SK-N-SH (cell line): ENCODE measurements around the gene MTCL1. TPM values are rescaled to one million over a fixed set of nuclear protein-coding genes. Genes with fewer than 3 reads are reported as not detected.

Source experiments
- CTCF ChIA-PET: fragments of 300-600, 350-600 bp; formaldehyde crosslinking; extraction: SDS; loops from one replicate; lab custom pipeline; 2021; lab: Yijun Ruan, JAX
- POLR2A ChIA-PET: fragments of 350-600 bp; sonication (Branson Sonifier 250); formaldehyde crosslinking; extraction: SDS; loops from one replicate; lab custom pipeline; 2020; ENCODE audit warnings: antibody characterized with exemption, inconsistent platforms; lab: Yijun Ruan, JAX
- DNase-seq: peaks from one replicate; pipeline ENCODE4 v3.0.0; 2012
- H2AFZ ChIP-seq: fragments of 200-600 bp; sonication (generic); 2 replicates; pipeline ENCODE4 v1.8.1; 2016; ENCODE audit warnings: antibody characterized with exemption, mild to moderate bottlenecking, low read depth
- H3F3A ChIP-seq: fragments of 200-600 bp; sonication (generic); replicated peaks from 2 replicates; pipeline ENCODE3; 2016; ENCODE audit warnings: antibody characterized with exemption, mild to moderate bottlenecking; ENCODE audit not compliant: insufficient read depth
- H3K27ac ChIP-seq, 2 experiments: fragments of 200-500 bp in 1 of 2; fragments of 200-600 bp in 1 of 2; sonication (Bioruptor generic) in 1 of 2; sonication (generic), shearing (Covaris generic) in 1 of 2; 2 replicates each; pipeline versions ENCODE4 v1.5.1 to v1.6.1; 2014 to 2016; ENCODE audit warnings: low read depth in 2 of 2, inconsistent platforms in 1 of 2, low read length in 1 of 2, mild to moderate bottlenecking in 1 of 2, mixed read lengths in 1 of 2
- H3K27me3 ChIP-seq: fragments of 200-600 bp; sonication (generic), shearing (Covaris generic); 2 replicates; pipeline ENCODE4 v1.6.1; 2016; ENCODE audit warnings: mixed run types; ENCODE audit not compliant: insufficient read depth
- H3K36me3 ChIP-seq, 2 experiments: fragments of 200-500 bp in 1 of 2; fragments of 200-600 bp in 1 of 2; sonication (Bioruptor generic) in 1 of 2; sonication (generic) in 1 of 2; replicated peaks in 1 of 2; 2 replicates each; pipeline versions ENCODE3 to v1.5.1; 2014 to 2016; ENCODE audit warnings: low read length in 1 of 2, mild to moderate bottlenecking in 1 of 2; ENCODE audit not compliant: insufficient read depth in 2 of 2, control insufficient read depth in 1 of 2
- H3K4me1 ChIP-seq, 2 experiments: fragments of 200-500 bp in 1 of 2; fragments of 200-600 bp in 1 of 2; sonication (Bioruptor generic) in 1 of 2; sonication (generic), shearing (Covaris generic) in 1 of 2; 2 replicates each; pipeline versions ENCODE4 v1.5.1 to v1.6.1; 2014 to 2016; ENCODE audit warnings: low read depth in 1 of 2, low read length in 1 of 2, mixed run types in 1 of 2; ENCODE audit not compliant: insufficient read depth in 2 of 2, control insufficient read depth in 1 of 2
- H3K4me2 ChIP-seq: fragments of 200-600 bp; sonication (generic), shearing (Covaris generic); 2 replicates; pipeline ENCODE4 v1.6.1; 2017; ENCODE audit warnings: mixed run types
- H3K4me3 ChIP-seq, 2 experiments: fragments of 200-500 bp in 1 of 2; fragments of 200-600 bp in 1 of 2; sonication (Bioruptor generic) in 1 of 2; sonication (generic), shearing (Covaris generic) in 1 of 2; 2 replicates each; pipeline versions ENCODE4 v1.5.1 to v1.8.1; 2014 to 2016; ENCODE audit warnings: low read depth in 2 of 2, inconsistent platforms in 1 of 2, low read length in 1 of 2, mild to moderate bottlenecking in 1 of 2, mixed read lengths in 1 of 2, moderate library complexity in 1 of 2
- H3K79me2 ChIP-seq: fragments of 200-600 bp; sonication (generic); 2 replicates; pipeline ENCODE4 v1.8.1; 2017; ENCODE audit warnings: mild to moderate bottlenecking; ENCODE audit not compliant: insufficient read depth
- H3K9ac ChIP-seq: fragments of 200-600 bp; sonication (generic); 2 replicates; pipeline ENCODE4 v1.6.1; 2017; ENCODE audit warnings: mixed run types
- H3K9me2 ChIP-seq: fragments of 200-600 bp; sonication (generic); 2 replicates; pipeline ENCODE4 v1.6.1; 2017; ENCODE audit warnings: mixed run types
- H3K9me3 ChIP-seq: fragments of 200-600 bp; sonication (generic); 2 replicates; pipeline ENCODE4 v1.6.1; 2017; ENCODE audit warnings: mixed run types, mild to moderate bottlenecking, moderate library complexity
- H4K20me1 ChIP-seq: fragments of 200-600 bp; sonication (generic); 2 replicates; pipeline ENCODE4 v1.6.1; 2017; ENCODE audit warnings: mild to moderate bottlenecking, mixed run types; ENCODE audit not compliant: insufficient read depth
- CTCF ChIP-seq: fragments of 200-600 bp; sonication (generic); IDR thresholded peaks from 2 replicates; pipeline ENCODE4 v1.6.1; 2017; ENCODE audit warnings: antibody characterized with exemption, mild to moderate bottlenecking, moderate library complexity
- EZH2phosphoT487 ChIP-seq: fragments of 200-600 bp; sonication (generic); IDR thresholded peaks from 2 replicates; pipeline ENCODE4 v1.6.1; 2017; ENCODE audit warnings: low read depth, mixed run types, mild to moderate bottlenecking, antibody characterized with exemption, moderate library complexity, borderline replicate concordance
- GATA2 ChIP-seq: sonication (generic); formaldehyde crosslinking; IDR thresholded peaks from 2 replicates; pipeline ENCODE4 v1.5.0; 2020; ENCODE audit warnings: mild to moderate bottlenecking, missing genetic modification reagents
- JUND ChIP-seq: IDR thresholded peaks from 2 replicates; pipeline ENCODE4 v1.4.0; 2012
- MXI1 ChIP-seq: IDR thresholded peaks from 2 replicates; pipeline ENCODE4 v1.6.1; 2012; ENCODE audit warnings: mild to moderate bottlenecking, low read depth, low read length, improper control_type of control experiment
- NFIC ChIP-seq: IDR thresholded peaks from 2 replicates; pipeline ENCODE4 v1.4.0; 2012; ENCODE audit warnings: borderline replicate concordance
- NRF1 ChIP-seq: IDR thresholded peaks from 2 replicates; pipeline ENCODE4 v1.6.1; 2012; ENCODE audit warnings: low read depth, mild to moderate bottlenecking, low read length
- YY1 ChIP-seq: IDR thresholded peaks from 2 replicates; pipeline ENCODE4 v1.4.0; 2012; ENCODE audit warnings: low read depth, mild to moderate bottlenecking
- WGBS: methylation state at CpG from one replicate; pipeline ENCODE4 v1.1.6; 2017; ENCODE audit warnings: low lambda C conversion rate; 5-methylcytosine and 5-hydroxymethylcytosine counted together
- polyA plus RNA-seq, 3 experiments: library from polyadenylated mRNA; depleted of rRNA; stranded (reverse); fragments of >200 nt; gene quantifications; 2 replicates each; pipeline ENCODE4 v1.2.3, GENCODE V29; 2012
- TF ChIP-seq, protein P1 (sequence below): IDR thresholded peaks from 2 replicates; pipeline ENCODE4 v1.6.1; 2012; ENCODE audit warnings: mild to moderate bottlenecking, low read depth, low read length, moderate library complexity

The MTCL1 gene
- 28.0 and 33.5 TPM in 2 replicates for polyA plus RNA-seq (2012; rRNA removed)
- polyA plus RNA-seq (2012; cell fraction: cytosol; rRNA removed) = 17.3 and 20.2 TPM in 2 replicates
- 139 and 156 TPM in 2 replicates for polyA plus RNA-seq (2012; cell fraction: nucleus; rRNA removed)

DNA sequence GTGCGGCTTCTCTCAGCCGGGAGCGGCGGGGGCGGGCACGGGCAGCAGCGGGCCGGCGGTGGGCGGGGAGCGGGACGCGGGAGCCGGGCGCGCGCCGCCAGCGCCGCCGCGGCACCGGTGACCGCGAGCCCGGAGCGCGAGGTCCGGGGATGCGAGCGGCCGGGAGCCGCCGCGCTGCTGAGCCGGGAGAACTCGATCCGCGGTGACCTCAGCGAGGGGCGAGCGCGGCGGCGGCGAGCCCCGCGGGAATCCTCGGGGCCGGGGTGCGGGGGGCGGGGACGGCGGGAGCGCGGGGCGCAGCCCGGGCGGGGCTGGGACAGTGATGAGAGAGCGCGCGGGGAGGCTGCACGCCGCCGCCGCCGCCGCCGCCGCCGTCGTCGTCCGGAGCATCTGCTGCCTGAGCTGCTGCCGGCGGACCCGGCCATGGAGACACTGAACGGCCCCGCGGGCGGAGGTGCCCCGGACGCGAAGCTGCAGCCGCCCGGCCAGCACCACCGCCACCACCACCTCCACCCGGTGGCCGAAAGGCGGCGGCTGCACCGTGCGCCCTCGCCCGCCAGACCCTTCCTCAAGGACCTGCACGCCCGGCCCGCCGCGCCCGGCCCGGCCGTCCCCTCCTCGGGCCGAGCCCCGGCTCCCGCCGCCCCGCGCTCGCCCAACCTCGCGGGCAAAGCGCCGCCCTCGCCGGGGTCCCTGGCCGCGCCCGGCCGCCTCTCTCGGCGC, at the start of gene MTCL1:
TSS of gene MTCL1 (plus strand) at position 319 of the 723 bp plus-strand sequence. CDS start at position 424, 105 bp downstream.
- POLR2A ChIA-PET = interaction anchor here (2.0 kb wide), 2 partner anchors 61 to 277 kb away, joined by 13 to 16 read pairs; no protein-coding TSS in a partner anchor
- CTCF ChIA-PET = interaction anchor here (0.7 to 4.5 kb wide), 10 partner anchors 9 to 282 kb away, joined by 3 to 34 read pairs (median 12); no protein-coding TSS in a partner anchor
- Histone ChIP-seq H3K36me3 (peaks cover 0 to 6% of the 10 kb centered on the region in 2 experiments), H3K4me3 (peak within 1 kb of the TSS; percentile 83 to 97), H3K4me2 (peak within 1 kb of the TSS; percentile 97), H3K9me3 (no peaks in the 10 kb centered on the region), H3K27me3 (no peaks in the 10 kb centered on the region), H3K9ac (peak within 1 kb of the TSS; percentile 75), H3K4me1 (peaks cover 20 to 25% of the 10 kb centered on the region in 2 experiments), H3K79me2 (peaks cover 45% of the 10 kb centered on the region), H3K9me2 (no peaks in the 10 kb centered on the region), H2AFZ (peak within 1 kb of the TSS; percentile 92), H3F3A (peaks cover 13% of the 10 kb centered on the region), H3K27ac (peak within 1 kb of the TSS; percentile 86 to 87), H4K20me1 (peaks cover 38% of the 10 kb centered on the region)
- no peak for TF ChIP-seq YY1
- DNase-seq = peak; percentile 89
- no CpG with 5 or more reads among the region's 123 CpGs for WGBS

DNA sequence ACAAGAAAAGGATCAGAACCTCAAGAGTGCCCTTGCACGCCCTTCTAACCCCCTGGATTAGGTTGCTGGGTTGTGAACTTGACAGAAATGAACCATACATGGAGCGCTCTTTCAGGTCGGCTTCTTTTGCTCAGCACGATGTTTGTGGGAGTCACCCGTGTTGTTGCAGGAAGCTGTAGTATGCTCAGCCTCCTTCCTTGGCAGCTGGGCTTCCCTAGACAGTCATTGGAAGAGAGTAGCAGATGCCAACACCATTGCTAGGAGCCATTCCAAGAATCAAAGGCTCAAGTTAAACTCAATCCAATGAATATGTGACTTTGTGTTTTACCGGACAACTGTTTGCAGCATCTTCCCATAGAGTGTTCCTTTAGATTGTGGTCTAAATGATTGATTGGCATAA, 49.1 kb upstream of the MTCL1 start:
- H3K79me2 ChIP-seq = no peaks in the 10 kb centered on the region
- H3K36me3 ChIP-seq = no peaks in the 10 kb centered on the region
- no peak overlapping the region for H3K27ac ChIP-seq
- no peaks in the 10 kb centered on the region for H4K20me1 ChIP-seq
- no peak for TF ChIP-seq JUND
- no peak for TF ChIP-seq CTCF
- TF ChIP-seq, protein P1, sequence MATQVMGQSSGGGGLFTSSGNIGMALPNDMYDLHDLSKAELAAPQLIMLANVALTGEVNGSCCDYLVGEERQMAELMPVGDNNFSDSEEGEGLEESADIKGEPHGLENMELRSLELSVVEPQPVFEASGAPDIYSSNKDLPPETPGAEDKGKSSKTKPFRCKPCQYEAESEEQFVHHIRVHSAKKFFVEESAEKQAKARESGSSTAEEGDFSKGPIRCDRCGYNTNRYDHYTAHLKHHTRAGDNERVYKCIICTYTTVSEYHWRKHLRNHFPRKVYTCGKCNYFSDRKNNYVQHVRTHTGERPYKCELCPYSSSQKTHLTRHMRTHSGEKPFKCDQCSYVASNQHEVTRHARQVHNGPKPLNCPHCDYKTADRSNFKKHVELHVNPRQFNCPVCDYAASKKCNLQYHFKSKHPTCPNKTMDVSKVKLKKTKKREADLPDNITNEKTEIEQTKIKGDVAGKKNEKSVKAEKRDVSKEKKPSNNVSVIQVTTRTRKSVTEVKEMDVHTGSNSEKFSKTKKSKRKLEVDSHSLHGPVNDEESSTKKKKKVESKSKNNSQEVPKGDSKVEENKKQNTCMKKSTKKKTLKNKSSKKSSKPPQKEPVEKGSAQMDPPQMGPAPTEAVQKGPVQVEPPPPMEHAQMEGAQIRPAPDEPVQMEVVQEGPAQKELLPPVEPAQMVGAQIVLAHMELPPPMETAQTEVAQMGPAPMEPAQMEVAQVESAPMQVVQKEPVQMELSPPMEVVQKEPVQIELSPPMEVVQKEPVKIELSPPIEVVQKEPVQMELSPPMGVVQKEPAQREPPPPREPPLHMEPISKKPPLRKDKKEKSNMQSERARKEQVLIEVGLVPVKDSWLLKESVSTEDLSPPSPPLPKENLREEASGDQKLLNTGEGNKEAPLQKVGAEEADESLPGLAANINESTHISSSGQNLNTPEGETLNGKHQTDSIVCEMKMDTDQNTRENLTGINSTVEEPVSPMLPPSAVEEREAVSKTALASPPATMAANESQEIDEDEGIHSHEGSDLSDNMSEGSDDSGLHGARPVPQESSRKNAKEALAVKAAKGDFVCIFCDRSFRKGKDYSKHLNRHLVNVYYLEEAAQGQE = no peak
- TF ChIP-seq MXI1 = no peak
- TF ChIP-seq NFIC = no peak
- TF ChIP-seq GATA2 (CRISPR knock-in tag) = no peak
- TF ChIP-seq EZH2phosphoT487 = no peak
- no peak for TF ChIP-seq NRF1
- no peak overlapping the region for H3K9ac ChIP-seq
- WGBS = 98% methylated on average over 6 of the region's 6 CpGs
- H3K9me2 ChIP-seq = no peaks in the 10 kb centered on the region
- no peak for DNase-seq
- H3K9me3 ChIP-seq = no peaks in the 10 kb centered on the region
- H2AFZ ChIP-seq = no peak overlapping the region
- no peak overlapping the region for H3K4me3 ChIP-seq
- no peaks in the 10 kb centered on the region for H3K27me3 ChIP-seq
- ChIA-PET POLR2A (no interaction called here), CTCF (interaction anchor here (1.1 to 11.7 kb wide), 8 partner anchors 9 to 417 kb away, joined by 3 to 266 read pairs (median 6); partner anchors contain the start of gene RAB12)
- H3K4me2 ChIP-seq = no peak overlapping the region
- H3K4me1 ChIP-seq = peaks cover 1 to 14% of the 10 kb centered on the region in 2 experiments; a peak in 1 of 4 replicates
- H3F3A ChIP-seq = no peaks in the 10 kb centered on the region
